DND-41 (cell line): ENCODE data around the gene LMO2.

ENCODE experiments used
- EZH2 ChIP-seq: IDR thresholded peaks from 3 replicates; pipeline ENCODE4 v1.6.1; 2012; ENCODE audit warnings: borderline replicate concordance, low read depth, mild to moderate bottlenecking, moderate library complexity, low read length, inconsistent platforms; ENCODE audit not compliant: severe bottlenecking
- TF ChIP-seq, protein P1 (sequence below): IDR thresholded peaks from 2 replicates; pipeline ENCODE4 v1.5.1; 2012; ENCODE audit warnings: borderline replicate concordance, low read length, moderate library complexity, mild to moderate bottlenecking; ENCODE audit not compliant: poor library complexity, severe bottlenecking; ENCODE audit errors: extremely low read depth

DNA sequence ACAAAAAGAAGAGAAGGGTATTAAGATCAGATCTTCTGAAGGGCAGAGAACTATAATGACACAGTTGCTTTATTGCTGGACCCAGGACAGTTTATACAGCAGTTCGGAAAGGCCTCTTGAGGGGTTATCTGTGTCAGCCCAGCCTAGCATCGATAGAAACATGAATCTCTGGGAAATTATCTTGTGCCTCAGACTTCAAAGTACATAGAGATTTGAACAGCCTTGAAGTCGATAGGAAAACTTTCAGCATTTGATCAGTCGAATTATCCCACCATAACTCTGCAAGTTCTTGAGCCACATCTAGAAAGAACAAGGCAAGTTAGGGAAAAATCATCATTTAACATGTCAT lies 2.5 kb upstream of the LMO2 start:
- TF ChIP-seq, protein P1, sequence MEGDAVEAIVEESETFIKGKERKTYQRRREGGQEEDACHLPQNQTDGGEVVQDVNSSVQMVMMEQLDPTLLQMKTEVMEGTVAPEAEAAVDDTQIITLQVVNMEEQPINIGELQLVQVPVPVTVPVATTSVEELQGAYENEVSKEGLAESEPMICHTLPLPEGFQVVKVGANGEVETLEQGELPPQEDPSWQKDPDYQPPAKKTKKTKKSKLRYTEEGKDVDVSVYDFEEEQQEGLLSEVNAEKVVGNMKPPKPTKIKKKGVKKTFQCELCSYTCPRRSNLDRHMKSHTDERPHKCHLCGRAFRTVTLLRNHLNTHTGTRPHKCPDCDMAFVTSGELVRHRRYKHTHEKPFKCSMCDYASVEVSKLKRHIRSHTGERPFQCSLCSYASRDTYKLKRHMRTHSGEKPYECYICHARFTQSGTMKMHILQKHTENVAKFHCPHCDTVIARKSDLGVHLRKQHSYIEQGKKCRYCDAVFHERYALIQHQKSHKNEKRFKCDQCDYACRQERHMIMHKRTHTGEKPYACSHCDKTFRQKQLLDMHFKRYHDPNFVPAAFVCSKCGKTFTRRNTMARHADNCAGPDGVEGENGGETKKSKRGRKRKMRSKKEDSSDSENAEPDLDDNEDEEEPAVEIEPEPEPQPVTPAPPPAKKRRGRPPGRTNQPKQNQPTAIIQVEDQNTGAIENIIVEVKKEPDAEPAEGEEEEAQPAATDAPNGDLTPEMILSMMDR, result no peak
- no peak for TF ChIP-seq EZH2
